ENCODE data around the gene SERPINE2.

SERPINE2 gene

DNA sequence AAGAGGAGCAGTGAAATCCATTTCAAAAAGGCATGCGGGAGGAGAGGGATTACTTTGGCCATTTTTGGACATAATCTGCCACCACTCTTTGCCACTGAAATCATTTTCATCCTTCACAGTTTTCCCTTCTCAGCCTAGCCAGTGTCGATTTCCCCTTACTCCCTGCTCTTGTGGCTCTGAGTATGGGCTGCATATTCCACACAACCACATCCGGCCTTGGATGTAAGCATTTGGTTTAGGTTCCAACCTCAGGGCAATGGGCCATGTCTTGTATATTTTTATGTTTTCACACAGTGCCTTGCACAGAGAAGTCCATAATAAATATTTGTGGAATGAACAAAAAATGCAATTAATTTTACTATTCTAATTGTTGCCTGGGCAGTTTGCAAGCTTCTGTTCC lies 7.7 kb upstream of the SERPINE2 start:
- DNase-seq (ENCODE audit: low spot score), result no peak

DNA sequence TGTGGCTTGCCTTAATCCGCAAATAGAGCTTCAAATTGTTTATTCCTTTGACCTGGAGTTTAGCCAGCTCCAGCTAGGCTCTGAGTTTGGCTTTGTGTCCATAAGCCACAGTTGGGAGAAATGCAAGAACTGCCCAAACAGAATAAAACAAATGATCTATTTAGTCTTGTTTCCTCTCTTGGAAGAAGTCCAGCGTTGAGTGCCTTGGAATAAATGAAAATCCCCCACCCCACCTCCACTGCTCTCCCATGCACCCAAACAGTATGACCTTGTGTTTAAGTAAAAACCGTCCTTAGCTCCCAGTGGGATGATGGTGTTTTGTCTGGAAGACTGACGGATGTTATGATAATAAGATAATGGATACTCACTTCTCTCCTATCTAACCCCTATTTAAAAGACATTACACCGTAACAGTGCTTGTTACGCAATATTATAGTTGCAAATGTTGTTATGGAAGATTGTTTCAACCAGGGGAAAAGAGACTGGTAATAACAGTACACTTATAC lies 3.2 kb upstream of the SERPINE2 start:
- no peak for DNase-seq (ENCODE audit: low spot score)

DNA sequence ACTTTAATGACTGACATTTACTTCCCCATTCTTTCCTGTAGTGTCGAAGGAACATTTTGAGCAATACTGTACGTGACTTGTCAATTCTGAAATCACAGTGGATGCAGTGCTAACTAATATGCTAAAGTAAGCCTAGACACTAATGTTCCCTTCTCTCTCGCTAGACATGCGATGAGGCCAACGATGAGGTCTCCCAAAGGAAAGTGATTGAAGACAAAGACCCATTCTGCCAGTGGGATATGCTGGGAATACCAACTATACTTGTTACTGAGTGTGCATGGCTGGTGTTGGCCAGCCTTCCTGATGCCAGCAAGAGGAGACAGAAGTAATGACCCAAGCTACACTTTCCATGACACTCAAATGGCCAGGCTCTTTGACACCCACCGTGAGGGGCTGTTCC lies 2.5 kb upstream of the SERPINE2 start:
- DNase-seq (ENCODE audit: low spot score), result no peak

DNA sequence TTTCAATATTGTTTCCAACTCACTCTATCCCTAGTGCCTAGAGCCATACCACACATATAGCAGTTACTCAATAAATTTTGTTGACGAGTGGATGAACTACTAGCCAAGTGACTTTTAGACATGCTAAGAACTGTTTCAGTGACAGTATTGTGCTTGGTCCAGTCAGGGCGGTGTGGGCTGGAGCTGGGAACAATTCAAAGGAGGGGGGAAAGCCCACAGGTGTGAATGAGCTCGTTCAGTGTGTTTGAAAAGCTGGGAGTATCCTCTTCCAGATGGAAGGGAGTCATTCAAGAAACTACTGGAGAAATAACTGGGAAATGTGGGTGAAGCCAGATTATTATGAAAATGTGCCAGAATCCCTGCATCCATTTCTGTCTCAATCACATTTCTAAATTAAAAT lies 1.7 kb upstream of the SERPINE2 start:
- DNase-seq (ENCODE audit: low spot score), result no peak

DNA sequence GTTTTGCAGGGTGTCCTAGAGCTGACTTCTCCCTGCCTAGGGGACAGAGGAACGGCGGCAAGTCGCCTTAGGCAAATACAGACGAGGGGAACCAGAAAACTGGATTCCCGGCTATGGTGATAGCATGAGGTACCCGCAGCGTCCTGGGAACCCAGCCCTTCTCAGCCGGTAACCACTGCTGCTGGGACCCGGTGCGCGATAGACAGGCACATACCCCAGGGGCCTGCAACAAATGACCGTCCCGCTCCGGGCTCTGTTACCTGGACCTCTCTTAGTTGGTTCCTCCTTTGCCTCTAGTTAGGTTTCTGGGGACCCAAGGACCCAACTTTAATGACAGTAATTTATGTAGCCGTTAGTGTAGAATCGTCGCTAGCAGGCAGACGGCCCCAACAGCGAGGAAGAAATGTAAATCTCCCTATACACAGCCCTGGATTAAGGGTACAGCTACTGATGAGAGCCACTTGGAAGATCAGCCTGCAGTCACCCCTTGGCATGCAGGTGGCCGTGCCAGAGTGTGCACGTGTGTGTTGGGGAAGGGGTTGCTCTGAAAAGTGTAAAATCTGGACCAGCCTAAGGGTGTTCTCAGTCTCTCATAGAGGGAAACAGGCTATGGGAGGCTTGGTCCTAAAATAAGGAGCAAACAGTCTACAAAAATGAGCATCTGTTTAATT lies 819 bp upstream of the SERPINE2 start:
- DNase-seq (ENCODE audit: low spot score), result no peak

DNA sequence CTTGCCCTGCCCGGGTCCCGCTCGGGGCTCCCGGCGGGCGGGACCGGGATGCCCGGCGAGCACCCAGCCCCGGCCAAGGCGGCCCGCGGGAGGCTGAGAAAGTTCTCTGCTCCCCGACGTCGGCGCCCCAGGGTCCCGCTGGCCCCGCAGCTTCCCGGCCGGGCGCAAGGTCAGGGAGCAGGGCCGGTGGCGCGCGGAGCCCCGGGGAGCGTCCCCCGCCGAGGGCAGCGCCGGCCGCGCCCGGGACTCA lies 331 bp downstream of the SERPINE2 start:
- no peak for DNase-seq (ENCODE audit: low spot score)

DNA sequence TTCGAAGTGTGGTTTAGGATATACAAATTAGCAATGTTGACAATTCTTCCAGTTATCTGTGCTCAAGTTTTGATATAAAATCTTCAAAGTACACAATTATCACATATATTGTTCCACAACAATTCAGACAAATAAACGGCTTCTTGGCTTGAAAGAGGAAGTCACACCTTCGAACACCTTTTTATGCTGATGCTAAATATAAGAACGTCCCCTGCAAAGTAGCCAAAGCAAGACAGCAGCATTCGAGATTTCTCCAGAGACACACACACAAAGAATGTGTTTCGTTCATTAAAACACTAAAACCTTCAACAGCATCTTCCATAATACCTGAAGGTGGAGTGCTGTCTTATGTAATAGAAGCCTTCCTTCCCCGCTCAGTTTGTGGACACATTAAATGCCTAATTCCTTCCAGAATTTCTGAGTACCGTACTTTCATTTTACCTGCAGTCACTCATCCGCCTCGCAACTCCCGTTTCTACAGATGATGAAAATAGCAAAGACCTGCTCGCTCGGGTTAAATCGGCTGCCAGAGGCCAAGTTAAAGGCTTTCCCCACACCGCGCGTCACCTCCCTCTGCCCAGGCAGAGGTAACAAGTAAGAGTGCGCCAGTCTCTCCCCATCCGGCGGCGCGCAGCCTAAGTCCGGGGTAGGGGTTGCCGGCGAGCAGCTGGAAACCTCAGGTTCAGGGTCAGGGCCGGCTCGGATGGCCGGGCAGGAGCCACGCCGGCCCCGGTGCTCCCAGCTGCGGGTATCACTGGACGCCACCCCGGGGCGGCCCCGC lies 847 bp downstream of the SERPINE2 start:
- peak; percentile 21 for DNase-seq (ENCODE audit: low spot score)

DNA sequence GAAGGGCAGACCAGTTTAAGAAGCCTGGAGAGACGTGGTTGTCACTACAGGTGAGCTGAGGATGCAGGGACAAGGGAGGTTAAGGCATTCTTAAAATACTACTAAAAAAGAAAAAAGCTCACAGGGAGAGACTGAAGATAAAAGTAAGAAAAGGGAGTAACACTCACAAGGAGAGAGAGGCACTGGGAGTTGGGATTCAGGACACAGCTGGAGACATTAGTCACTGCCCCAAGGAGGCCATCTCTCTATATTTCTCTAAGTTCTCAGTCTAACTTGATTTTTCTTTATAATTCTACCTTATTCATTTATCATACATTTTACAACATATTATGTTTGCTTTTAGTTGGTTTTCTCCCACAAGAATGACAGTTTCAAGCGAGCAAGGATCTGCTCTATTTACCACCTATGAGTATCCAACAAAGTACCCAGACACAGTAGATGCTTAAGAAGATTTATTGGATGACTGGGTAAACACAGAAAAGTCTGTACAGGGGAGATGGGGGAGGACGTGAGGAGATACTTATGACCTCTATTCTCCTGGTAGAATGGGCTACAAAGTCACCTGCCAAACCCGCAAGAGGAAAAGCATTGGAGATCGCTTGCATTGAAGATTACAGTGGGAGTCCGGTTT lies 2.2 kb downstream of the SERPINE2 start:
- no peak for DNase-seq (ENCODE audit: low spot score)

DNA sequence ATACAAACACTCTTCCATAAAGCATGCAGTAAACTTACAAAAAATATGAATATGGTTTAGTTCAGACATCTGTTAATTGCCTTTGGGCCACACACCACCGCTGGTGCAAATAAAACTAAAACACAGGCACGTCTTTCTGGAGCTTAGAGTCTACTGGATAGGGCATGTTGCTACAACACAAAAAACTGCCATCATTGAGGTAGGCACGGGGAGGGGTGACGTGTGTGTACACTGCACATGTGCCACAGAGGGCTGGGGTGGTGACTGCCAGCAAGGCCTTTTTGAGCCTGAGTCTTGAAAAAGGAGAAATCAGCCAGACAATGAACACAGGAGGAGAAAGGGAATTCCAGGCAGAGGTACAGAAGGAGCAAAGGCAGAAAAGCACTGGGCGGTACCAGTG lies 5.1 kb downstream of the SERPINE2 start:
- DNase-seq (ENCODE audit: low spot score), result no peak

DNA sequence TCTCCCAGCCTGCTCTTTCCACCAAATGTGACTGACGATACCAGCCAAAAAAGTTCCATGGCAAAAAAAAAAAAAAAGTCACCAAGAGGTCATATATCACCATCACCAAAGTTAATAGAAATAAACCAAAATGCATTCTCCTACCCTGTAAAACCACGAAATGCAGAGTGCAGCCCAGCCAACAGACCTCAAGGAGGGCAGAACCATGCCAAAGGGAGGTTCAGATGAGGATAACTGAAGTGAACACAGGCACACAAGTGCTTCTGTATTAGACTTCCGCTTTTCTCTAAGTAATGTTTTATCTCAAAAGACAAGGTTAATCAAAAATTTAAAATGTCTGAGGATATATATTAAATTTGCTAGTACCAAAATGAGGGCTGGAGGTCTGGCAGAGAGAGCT lies 5.5 kb downstream of the SERPINE2 start:
- DNase-seq (ENCODE audit: low spot score), result no peak

DNA sequence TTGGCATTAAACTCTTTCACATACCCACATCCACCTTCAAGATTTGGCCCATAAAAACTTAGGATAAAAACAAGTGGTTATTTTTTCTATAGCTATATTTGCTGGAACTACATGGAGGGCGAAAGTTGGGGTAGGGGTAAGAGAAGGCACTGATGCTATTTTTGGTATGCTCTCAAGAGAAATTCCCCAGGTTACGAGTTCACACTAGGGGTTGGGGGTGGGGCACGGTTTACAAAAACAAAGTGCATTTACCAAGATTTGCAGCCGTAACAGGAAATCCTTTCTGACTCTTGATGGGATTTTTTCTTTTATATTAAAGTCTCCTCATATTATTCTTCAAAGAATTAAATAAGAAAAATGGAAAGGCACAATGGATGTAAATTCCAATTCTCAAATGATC lies 6.8 kb downstream of the SERPINE2 start:
- no peak for DNase-seq (ENCODE audit: low spot score)

DNA sequence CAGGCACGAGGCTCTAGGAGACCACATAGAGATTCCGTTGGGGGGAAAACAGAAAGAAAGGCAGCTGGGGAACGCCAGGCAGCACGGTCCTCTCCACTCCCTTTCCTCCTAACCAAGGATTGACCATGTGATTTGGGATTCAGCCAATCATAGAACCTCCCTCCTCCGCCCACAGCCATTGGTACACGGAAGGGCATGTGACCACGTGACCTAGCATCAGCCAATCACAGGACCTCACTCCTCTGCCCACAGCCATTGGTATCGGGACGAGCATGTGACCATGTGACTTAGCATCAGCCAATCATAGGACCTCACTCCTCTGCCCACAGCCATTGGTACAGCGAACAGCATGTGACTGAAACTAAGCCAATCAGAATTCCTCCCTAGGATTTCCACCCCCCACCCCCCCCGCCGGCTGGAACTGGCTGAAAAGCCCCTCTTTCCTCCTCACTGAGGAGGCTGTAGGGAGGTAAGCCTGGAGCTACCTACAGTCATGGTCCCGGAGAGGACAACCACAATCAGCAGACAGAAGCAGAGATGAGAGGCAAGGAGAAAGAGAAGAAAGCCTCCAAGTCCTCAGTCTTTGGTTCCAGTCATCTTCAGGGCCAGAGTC lies 7.6 kb downstream of the SERPINE2 start:
- no peak for DNase-seq (ENCODE audit: low spot score)

DNA sequence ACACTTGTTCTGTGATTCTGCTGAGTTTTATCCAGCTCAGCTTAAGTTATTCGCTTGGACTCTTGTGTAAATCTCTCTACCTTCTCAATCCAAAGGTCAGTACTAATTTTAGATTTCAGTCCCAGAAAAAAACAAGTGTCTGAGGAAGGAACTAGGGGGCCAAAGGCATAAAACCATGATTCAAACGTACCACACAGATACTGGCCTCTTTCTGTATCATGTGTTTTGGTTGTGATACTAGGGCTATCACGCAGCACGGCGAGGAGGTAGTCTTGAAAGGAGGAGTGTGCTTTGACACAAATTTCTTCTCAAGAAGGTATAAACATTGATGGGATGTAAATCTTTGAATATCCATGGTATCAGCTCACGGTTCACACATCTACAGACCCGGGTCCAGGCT lies 8.3 kb downstream of the SERPINE2 start:
- DNase-seq (ENCODE audit: low spot score), result no peak

DNA sequence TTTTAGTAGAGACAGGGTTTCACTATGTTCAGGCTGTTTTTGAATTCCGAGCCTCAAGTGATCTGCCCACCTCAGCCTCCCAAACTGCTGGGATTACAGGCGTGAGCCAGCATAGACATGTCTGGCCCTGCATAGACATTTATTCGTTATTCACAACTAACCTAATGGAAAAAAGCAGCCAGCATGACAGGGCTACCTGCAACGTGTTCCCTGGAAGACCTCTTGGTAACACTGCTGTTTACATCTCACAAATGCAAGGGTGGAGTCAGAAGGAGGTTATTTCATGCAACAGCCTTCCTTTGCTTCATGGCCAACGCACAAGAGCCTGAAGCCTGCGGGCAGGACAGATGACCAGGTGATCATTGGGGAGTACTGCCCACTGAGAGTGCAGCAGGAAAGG lies 9.2 kb downstream of the SERPINE2 start:
- DNase-seq (ENCODE audit: low spot score), result no peak

DNA sequence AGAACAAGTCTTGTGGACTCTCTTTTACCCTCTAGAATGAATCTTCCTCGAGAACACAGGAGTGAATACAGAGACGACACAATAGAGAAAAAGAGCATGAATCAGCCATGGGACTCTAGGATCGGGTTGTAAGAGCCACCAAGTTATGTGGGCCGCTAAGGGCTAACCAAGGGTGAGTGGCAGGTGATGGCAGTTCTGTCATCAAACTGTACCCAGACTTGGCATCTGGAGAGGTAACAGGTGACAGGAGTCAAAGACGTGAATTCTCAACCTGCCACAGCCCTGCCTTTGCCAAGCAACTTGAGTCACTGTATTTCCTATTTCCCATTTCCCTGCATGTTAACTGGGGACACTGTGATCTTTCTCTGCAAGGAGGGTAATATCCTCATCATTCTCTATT lies 11.2 kb downstream of the SERPINE2 start:
- DNase-seq (ENCODE audit: low spot score), result no peak

DNA sequence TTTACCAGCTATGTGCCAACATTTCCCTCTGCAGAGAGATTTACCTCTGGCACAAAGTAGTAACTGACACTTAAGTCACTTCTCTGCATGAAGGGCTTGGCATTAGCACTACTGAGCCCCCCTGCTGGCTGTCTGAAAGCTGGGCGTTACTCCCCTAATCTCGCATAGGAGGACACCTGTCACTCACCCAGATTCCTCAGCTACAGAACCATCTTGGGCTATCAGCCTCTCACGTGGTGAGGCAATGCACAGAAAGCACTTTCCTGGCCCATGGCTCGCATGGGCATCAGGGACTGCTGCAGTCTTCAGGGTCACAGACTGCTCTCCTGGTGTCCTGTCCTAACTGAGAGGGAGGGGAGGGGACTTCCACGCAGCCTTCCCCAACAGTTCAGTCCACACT lies 12.0 kb downstream of the SERPINE2 start:
- no peak for DNase-seq (ENCODE audit: low spot score)

DNA sequence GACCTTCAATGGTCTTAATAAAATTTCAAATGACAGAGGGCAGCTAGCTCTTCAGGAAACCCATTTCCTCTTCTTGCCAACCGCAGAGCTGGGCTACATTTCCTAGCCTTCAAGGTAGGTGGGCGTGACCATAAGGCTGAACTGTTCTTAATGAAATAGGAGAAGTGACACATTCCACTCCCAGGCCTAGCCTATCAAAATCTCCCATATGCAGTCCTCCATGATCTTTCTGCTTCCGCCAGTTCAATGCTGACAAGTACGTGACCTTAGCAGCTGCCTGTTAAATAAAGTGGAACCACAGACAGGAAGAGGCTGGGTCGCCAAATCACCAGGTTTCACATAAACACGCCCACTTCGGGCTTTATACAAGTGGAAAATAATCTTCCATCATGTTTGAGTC lies 13.2 kb downstream of the SERPINE2 start:
- DNase-seq (ENCODE audit: low spot score), result peak; percentile 57

DNA sequence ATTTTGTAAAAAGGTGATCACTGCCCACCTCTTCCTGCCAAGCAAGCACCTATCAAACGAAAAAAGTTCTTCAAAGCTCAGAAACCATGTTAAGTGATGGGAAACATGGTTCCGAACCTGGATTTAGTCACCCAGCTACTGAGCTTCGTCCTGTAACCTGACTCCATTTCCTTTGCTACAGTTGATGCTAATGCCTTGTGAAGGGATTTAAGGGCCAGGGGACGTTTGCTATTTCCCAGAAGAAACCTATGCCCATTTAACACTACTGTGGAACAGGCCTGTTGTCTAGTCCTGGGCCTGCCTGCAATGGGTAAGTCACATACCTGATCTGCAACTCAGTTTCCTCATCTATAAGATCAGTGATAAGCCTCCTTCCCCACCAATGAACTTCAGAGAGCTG lies 14.8 kb downstream of the SERPINE2 start:
- DNase-seq (ENCODE audit: low spot score), result no peak

DNA sequence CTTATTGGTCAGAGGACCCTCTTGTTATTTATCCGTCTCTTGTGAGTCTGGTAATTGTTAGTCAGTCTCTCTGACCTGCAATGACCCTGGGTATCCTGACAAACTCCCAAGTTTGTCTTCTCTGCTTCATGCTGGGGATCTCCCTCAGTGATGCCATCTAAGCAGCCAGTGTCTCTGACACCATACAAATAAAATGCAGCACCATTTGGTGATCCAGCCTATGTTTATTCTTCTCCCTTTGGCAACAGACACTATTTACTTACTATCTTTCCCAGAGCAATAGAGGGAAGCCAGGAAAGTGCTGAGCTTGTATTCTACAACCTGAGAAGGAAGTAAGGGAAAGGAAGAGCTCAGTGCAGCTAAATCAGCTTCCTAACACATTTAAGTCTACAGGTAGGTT lies 15.9 kb downstream of the SERPINE2 start:
- DNase-seq (ENCODE audit: low spot score), result no peak

DNA sequence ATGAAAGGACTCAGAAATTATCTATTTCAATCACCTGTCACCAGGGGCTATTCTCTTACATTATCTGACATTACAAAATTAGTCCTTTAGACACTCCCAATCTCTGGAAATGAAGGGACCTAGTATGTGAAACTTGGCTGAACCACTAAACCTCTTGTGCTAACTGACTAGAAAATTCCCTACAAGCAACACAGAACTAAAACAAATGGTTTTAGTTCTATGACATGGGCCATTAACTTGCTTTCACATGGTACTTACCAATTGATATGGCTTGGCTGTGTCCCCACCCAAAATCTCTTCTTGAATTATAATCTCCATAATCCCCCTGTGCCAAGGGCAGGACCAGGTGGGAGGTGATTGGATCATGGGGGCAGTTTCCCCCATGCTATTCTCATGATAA lies 16.6 kb downstream of the SERPINE2 start:
- DNase-seq (ENCODE audit: low spot score), result no peak

DNA sequence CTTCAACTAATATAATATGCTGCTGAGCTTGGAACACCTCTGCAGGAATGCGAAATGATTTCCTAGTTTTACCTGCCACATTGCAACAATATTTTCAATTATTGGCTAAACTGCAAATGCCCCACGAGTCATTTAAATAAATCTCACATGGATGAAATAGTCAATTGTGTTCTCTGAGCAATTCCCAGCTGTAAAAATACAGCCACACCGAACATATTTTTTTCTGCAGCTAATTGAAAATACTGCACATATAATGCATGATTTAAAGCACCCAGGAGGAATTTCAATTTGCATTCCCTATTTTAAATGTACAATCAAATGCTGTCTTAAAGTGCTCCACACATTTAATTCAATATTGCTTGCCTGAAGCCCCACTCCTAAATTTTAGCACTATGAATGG lies 18.6 kb downstream of the SERPINE2 start:
- no peak for DNase-seq (ENCODE audit: low spot score)

DNA sequence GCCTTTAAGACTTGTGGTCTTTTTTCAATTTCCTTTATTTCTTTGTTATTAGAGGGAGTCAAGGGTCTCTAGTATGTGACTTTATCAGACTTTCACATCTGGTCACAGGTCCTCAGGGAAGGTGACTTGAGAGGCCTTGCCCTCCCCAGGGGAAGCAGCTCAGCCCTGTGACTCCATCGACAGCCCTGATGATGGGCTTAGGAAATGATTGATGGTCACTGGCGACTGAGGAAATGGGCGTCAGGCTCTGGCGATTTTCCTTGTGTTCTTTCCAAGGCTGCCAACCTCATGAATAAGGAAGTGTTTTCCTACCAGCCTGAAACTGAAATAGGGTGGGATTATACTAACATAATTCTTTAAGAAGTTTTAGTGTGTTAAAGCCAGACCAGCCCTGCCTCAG lies 21.1 kb downstream of the SERPINE2 start:
- DNase-seq (ENCODE audit: low spot score), result no peak

DNA sequence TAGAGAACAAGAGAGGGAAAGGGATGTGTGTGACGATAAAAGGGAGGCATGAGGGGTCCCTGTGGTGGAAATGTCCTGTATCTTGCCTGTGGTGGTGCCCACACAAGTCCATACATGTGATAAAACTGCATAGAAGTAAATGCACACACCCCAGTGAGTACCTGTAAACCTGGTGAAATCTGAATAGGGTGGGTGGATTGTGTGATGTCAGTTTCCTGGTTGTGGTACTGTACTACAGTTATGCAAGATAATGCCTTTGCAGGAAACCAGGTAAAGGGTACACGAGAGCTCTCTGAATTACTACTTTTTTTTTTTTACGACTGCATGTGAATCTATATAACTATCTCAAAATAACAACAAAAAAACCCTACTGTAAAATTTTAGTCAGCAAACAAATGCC lies 22.1 kb downstream of the SERPINE2 start:
- no peak for DNase-seq (ENCODE audit: low spot score)

All from CD4-positive, alpha-beta T cell treated with Interleukin-6 at 100 ng/mL for 8 hours (primary cell).